Endothelial cell of umbilical vein (primary cell): ENCODE measurements around the gene TLR9. TPM values are rescaled to one million over a fixed set of nuclear protein-coding genes. Genes with fewer than 3 reads are reported as not detected.

Source experiments
- BruUV-seq: library from RNA; stranded (reverse); fragments of 400-500 nt; replicated peaks from 2 replicates; lab custom pipeline; 2021; lab: Mats Ljungman, UMichigan
- CTCF ChIA-PET: fragments of 300-600, 350-600 bp; sonication (Branson Sonifier 250); formaldehyde crosslinking; loops from one replicate; lab custom pipeline; 2021; ENCODE audit warnings: antibody characterized with exemption, inconsistent platforms; lab: Charles Lee
- POLR2A ChIA-PET: fragments of 300-600, 350-600 bp; sonication (Branson Sonifier 250); formaldehyde crosslinking; loops from one replicate; lab custom pipeline; 2021; ENCODE audit warnings: antibody characterized with exemption, inconsistent platforms; lab: Charles Lee
- DNase-seq: peaks from one replicate; pipeline ENCODE4 v3.0.0-alpha.2; 2011; ENCODE audit warnings: low read depth, low spot score
- FAIRE-seq: peaks from 2 replicates; lab custom pipeline; 2011; peaks lifted over from hg19 to GRCh38; lab: Jason Lieb, UNC
- H2AFZ ChIP-seq: 2 replicates; pipeline ENCODE4 v1.6.0; 2012; ENCODE audit warnings: low read depth, low read length, control low read depth, inconsistent platforms
- H3K27ac ChIP-seq: 2 replicates; pipeline ENCODE4 v1.5.1; 2011; ENCODE audit warnings: low read depth, mild to moderate bottlenecking, control low read depth, low read length, moderate library complexity; ENCODE audit not compliant: insufficient read depth
- H3K27me3 ChIP-seq, 2 experiments: 2 replicates each; pipeline versions ENCODE4 v1.6.0 to v1.6.1; 2011; ENCODE audit warnings: low read length in 2 of 2, mixed read lengths in 1 of 2; ENCODE audit not compliant: control insufficient read depth in 2 of 2, insufficient read depth in 2 of 2
- H3K36me3 ChIP-seq, 2 experiments: 2 replicates in 1 of 2; 3 replicates in 1 of 2; pipeline ENCODE4 v1.5.1; 2011; ENCODE audit warnings: low read length in 2 of 2, mild to moderate bottlenecking in 1 of 2, moderate library complexity in 1 of 2; ENCODE audit not compliant: control insufficient read depth in 2 of 2, insufficient read depth in 2 of 2; ENCODE audit errors: extremely low read depth in 1 of 2
- H3K4me1 ChIP-seq: 3 replicates; pipeline ENCODE4 v1.5.1; 2011; ENCODE audit warnings: mild to moderate bottlenecking, low read length; ENCODE audit not compliant: control insufficient read depth, insufficient read depth; ENCODE audit errors: extremely low read depth
- H3K4me2 ChIP-seq: 2 replicates; pipeline ENCODE4 v1.6.1; 2011; ENCODE audit warnings: low read length, control low read depth, mixed read lengths; ENCODE audit not compliant: insufficient read depth
- H3K4me3 ChIP-seq, 3 experiments: fragments of 200-600 bp in 1 of 3; sonication (generic), shearing (Covaris generic) in 1 of 3; replicated peaks in 1 of 3; 2 replicates each; pipeline ENCODE4 v1.5.1; 2011 to 2016; ENCODE audit warnings: control low read depth in 3 of 3, low read length in 3 of 3, mild to moderate bottlenecking in 2 of 3, inconsistent platforms in 1 of 3, low read depth in 1 of 3, moderate library complexity in 1 of 3; ENCODE audit not compliant: insufficient read depth in 1 of 3
- H3K79me2 ChIP-seq: 2 replicates; pipeline ENCODE4 v1.6.0; 2012; ENCODE audit warnings: low read length, inconsistent platforms; ENCODE audit not compliant: control insufficient read depth, insufficient read depth
- H3K9ac ChIP-seq: replicated peaks from 2 replicates; pipeline ENCODE3; 2011; ENCODE audit warnings: low read length, control low read depth; ENCODE audit not compliant: insufficient read depth; ENCODE audit errors: extremely low read depth
- H3K9me1 ChIP-seq: replicated peaks from 3 replicates; pipeline ENCODE4 v1.6.0; 2011; ENCODE audit warnings: mild to moderate bottlenecking, low read length; ENCODE audit not compliant: control insufficient read depth, insufficient read depth; ENCODE audit errors: extremely low read depth
- H3K9me3 ChIP-seq: replicated peaks from 2 replicates; pipeline ENCODE4 v1.5.1; 2012; ENCODE audit warnings: low read length, inconsistent platforms; ENCODE audit not compliant: control insufficient read depth, insufficient read depth
- H4K20me1 ChIP-seq: replicated peaks from 2 replicates; pipeline ENCODE3; 2011; ENCODE audit warnings: mild to moderate bottlenecking, low read length; ENCODE audit not compliant: control insufficient read depth, insufficient read depth; ENCODE audit errors: extremely low read depth
- CTCF ChIP-seq, 2 donors: IDR thresholded peaks; 1 replicate in 1 of 2; 2 replicates in 1 of 2; pipeline ENCODE4 v1.5.1; 2011; ENCODE audit warnings: low read length in 2 of 2, mild to moderate bottlenecking in 2 of 2, moderate library complexity in 2 of 2, control low read depth in 1 of 2, inconsistent platforms in 1 of 2, low read depth in 1 of 2; ENCODE audit not compliant: insufficient read depth in 1 of 2; ENCODE audit errors: extremely low read depth in 1 of 2
- EZH2 ChIP-seq: IDR thresholded peaks from 2 replicates; pipeline ENCODE4 v1.6.1; 2012; ENCODE audit warnings: borderline replicate concordance, low read depth, mild to moderate bottlenecking, moderate library complexity, low read length, inconsistent platforms; ENCODE audit not compliant: severe bottlenecking
- FOS ChIP-seq: IDR thresholded peaks from 2 replicates; pipeline ENCODE4 v1.6.1; 2011; ENCODE audit warnings: mild to moderate bottlenecking, low read length, moderate library complexity, borderline replicate concordance; ENCODE audit not compliant: insufficient read depth
- GATA2 ChIP-seq: IDR thresholded peaks from 2 replicates; pipeline ENCODE4 v1.7.0; 2011; ENCODE audit warnings: low read depth, mild to moderate bottlenecking, moderate library complexity, mixed read lengths, low read length; ENCODE audit not compliant: insufficient read length, insufficient read depth
- JUN ChIP-seq: IDR thresholded peaks from 2 replicates; pipeline ENCODE4 v1.6.1; 2011; ENCODE audit warnings: borderline replicate concordance, low read depth; ENCODE audit not compliant: insufficient read length, insufficient read depth
- MYC ChIP-seq: IDR thresholded peaks from one replicate; pipeline ENCODE4 v1.6.1; 2011; ENCODE audit warnings: mild to moderate bottlenecking, low read depth, low read length
- POLR2A ChIP-seq: IDR thresholded peaks from 2 replicates; pipeline ENCODE4 v1.6.1; 2012; ENCODE audit warnings: low read depth, mild to moderate bottlenecking, control low read depth, low read length
- POLR2AphosphoS5 ChIP-seq: IDR thresholded peaks from 2 replicates; pipeline ENCODE4 v1.6.1; 2012; ENCODE audit warnings: low read depth, mild to moderate bottlenecking, control low read depth, low read length, moderate library complexity; ENCODE audit not compliant: insufficient read depth
- dilution Hi-C: fragments of 300-500 bp; cut with MboI; formaldehyde crosslinking; loops from one replicate; pipeline ENCODE4 v1.15.0; 2019; ENCODE audit warnings: low sequenced_read_pairs; ENCODE audit not compliant: extremely low pct_ligation_motif_present
- intact Hi-C: fragments of 100-400 bp; cut with micrococcal nuclease; formaldehyde crosslinking; loops from one replicate; pipeline ENCODE4 v1.10.0; 2022
- polyA plus RNA-seq, 4 experiments: library from polyadenylated mRNA; depleted of rRNA in 3 of 4; stranded (reverse) in 3 of 4; unstranded in 1 of 4; fragments of >200 nt; gene quantifications; 2 replicates each; pipeline versions ENCODE4 v1.2.1 to v1.2.3, GENCODE V29; 2011 to 2012; ENCODE audit warnings: missing spikeins in 1 of 4
- total RNA-seq: library from RNA; stranded (reverse); gene quantifications from 2 replicates; pipeline ENCODE4 v1.2.3, GENCODE V29; 2021
- TF ChIP-seq, protein P1 (sequence below): IDR thresholded peaks from 2 replicates; pipeline ENCODE4 v1.6.1; 2011; ENCODE audit not compliant: insufficient read depth, insufficient read length

TLR9 gene
- total and polyA plus RNA-seq, 2 donors (not counting 3 experiments of a cell fraction or from before 2014, with no cell fraction given), result not detected

GRCh38 chr3:52265387-52265786, 39.9 kb upstream of the TLR9 start:
- FAIRE-seq, result no peak
- H3K9ac ChIP-seq, result no peak overlapping the region
- no TSS peak for BruUV-seq
- DNase-seq, result no peak
- H3K27ac ChIP-seq, result no peak overlapping the region
- H3K9me3 ChIP-seq, result no peaks in the 10 kb centered on the region
- H3K4me1 ChIP-seq, result peaks cover 13% of the 10 kb centered on the region
- no peak overlapping the region for H3K4me3 ChIP-seq
- H3K9me1 ChIP-seq, result no peaks in the 10 kb centered on the region
- H3K36me3 ChIP-seq, result peaks cover 24 to 45% of the 10 kb centered on the region in 2 experiments
- dilution Hi-C loops (no loop called here), intact Hi-C loops (no loop called here)
- ChIA-PET POLR2A (no interaction called here), CTCF (no interaction called here)
- H3K79me2 ChIP-seq, result peaks cover 74% of the 10 kb centered on the region
- H2AFZ ChIP-seq, result no peak overlapping the region
- no peak for TF ChIP-seq EZH2
- TF ChIP-seq, protein P1, sequence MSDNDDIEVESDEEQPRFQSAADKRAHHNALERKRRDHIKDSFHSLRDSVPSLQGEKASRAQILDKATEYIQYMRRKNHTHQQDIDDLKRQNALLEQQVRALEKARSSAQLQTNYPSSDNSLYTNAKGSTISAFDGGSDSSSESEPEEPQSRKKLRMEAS, result no peak
- no peak for TF ChIP-seq GATA2
- TF ChIP-seq FOS, result no peak
- no peak for TF ChIP-seq MYC
- TF ChIP-seq POLR2AphosphoS5, result no peak
- TF ChIP-seq JUN, result no peak
- no peak for TF ChIP-seq POLR2A
- TF ChIP-seq CTCF (IDR thresholded peaks at IDR 0.05; ENCODE audit: extremely low read depth in 1 of 2, insufficient read depth in 1 of 2, low read depth in 1 of 2, low read length in 2 of 2), result no peak
- H4K20me1 ChIP-seq, result peaks cover 2% of the 10 kb centered on the region
- H3K27me3 ChIP-seq, result no peaks in the 10 kb centered on the region
- no peak overlapping the region for H3K4me2 ChIP-seq
